Measurements from ENCODE around the gene TFCP2L1. TPM values are rescaled to one million over a fixed set of nuclear protein-coding genes. Genes with fewer than 3 reads are reported as not detected.

Gene TFCP2L1
- polyA plus RNA-seq, 1 experiment, result 0.01 TPM

DNA sequence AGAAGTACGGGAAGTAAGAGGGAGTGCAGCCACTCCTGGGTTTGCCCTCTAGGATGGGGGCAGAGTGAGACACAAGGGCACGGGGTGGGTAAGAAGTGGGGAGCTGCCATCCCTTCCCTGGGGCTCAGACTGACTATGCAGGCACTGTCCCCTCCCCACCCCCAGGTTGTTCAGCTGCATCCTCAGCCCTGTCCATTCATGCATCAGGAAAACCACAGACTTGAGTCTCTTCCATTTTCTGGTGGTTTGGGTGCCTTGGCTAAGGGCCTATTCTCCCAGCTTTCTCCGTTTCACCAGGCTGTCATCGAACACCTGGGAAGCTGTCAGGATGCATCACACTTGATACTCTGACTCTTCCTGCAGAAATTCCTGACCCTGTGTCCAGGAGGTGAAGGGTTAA lies 111.9 kb downstream of the TFCP2L1 start:
- Histone ChIP-seq H3K36me3 (ENCODE audit: control insufficient read depth, insufficient read depth, low read length) (no peaks in the 10 kb centered on the region), H3K4me3 (ENCODE audit: low read depth, low read length) (no peak overlapping the region), H3K27me3 (ENCODE audit: control insufficient read depth, insufficient read depth, low read length) (peaks cover 6% of the 10 kb centered on the region)
- POLR2A ChIA-PET, result no interaction called here
- TF ChIP-seq CTCF (IDR thresholded peaks at IDR 0.05; ENCODE audit: insufficient read depth, low read depth, low read length), result no peak
- CTCF ChIA-PET, result no interaction called here
- DNase-seq (ENCODE audit: low read depth), result no peak

- TF ChIP-seq CTCF (IDR thresholded peaks at IDR 0.05; ENCODE audit: insufficient read depth, low read depth, low read length), result no peak
- Histone ChIP-seq H3K4me3 (ENCODE audit: low read depth, low read length) (no peak overlapping the region), H3K27me3 (ENCODE audit: control insufficient read depth, insufficient read depth, low read length) (peaks cover 7% of the 10 kb centered on the region)
Observed at GRCh38 chr2:121172456-121172855, 112.5 kb downstream of the TFCP2L1 start.

GRCh38 chr2:121171625-121172119 lies 113.3 kb downstream of the TFCP2L1 start:
- H3K4me3 ChIP-seq (ENCODE audit: low read depth, low read length), result no peak overlapping the region
- no peak for TF ChIP-seq CTCF (IDR thresholded peaks at IDR 0.05; ENCODE audit: insufficient read depth, low read depth, low read length)
- H3K36me3 ChIP-seq (ENCODE audit: control insufficient read depth, insufficient read depth, low read length), result no peaks in the 10 kb centered on the region
- H3K27me3 ChIP-seq (ENCODE audit: control insufficient read depth, insufficient read depth, low read length), result peaks cover 8% of the 10 kb centered on the region
- POLR2A ChIA-PET, result no interaction called here
- CTCF ChIA-PET, result no interaction called here
- no peak for DNase-seq (ENCODE audit: low read depth)

More at GRCh38 chr2:121172456-121172855, 112.5 kb downstream of the TFCP2L1 start:
- CTCF ChIA-PET, result no interaction called here
- POLR2A ChIA-PET, result no interaction called here
- no peaks in the 10 kb centered on the region for H3K36me3 ChIP-seq (ENCODE audit: control insufficient read depth, insufficient read depth, low read length)
- no peak for DNase-seq (ENCODE audit: low read depth)

- CTCF ChIA-PET, result no interaction called here
- DNase-seq (ENCODE audit: low read depth), result no peak
- Histone ChIP-seq H3K4me3 (ENCODE audit: low read depth, low read length) (no peak overlapping the region), H3K36me3 (ENCODE audit: control insufficient read depth, insufficient read depth, low read length) (no peaks in the 10 kb centered on the region), H3K27me3 (ENCODE audit: control insufficient read depth, insufficient read depth, low read length) (peaks cover 8% of the 10 kb centered on the region)
- no peak for TF ChIP-seq CTCF (IDR thresholded peaks at IDR 0.05; ENCODE audit: insufficient read depth, low read depth, low read length)
- POLR2A ChIA-PET, result no interaction called here
Observed at GRCh38 chr2:121170577-121170976, 114.4 kb downstream of the TFCP2L1 start.

DNA sequence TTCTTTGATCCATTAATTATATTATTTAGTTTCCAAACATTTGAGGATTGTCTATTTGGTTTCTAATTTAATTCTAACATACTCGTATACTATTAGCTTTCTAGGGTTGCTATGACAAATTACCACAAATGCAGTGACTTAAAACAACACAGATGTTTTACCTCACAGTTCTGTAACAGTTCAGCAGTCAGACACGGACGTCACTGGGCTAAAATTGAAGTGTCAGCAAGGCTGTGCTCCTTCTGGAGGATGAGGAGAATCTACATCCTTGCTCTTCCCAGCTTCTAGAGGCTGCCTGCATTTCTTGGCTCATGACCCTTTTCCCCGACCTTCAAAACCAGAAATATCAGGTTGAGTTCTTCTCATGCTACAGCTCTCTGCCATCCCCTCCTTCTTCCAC lies 117.6 kb downstream of the TFCP2L1 start:
- no peaks in the 10 kb centered on the region for H3K36me3 ChIP-seq (ENCODE audit: control insufficient read depth, insufficient read depth, low read length)
- DNase-seq (ENCODE audit: low read depth), result no peak

More for the DNA sequence above, 117.6 kb downstream of the TFCP2L1 start:
- Histone ChIP-seq H3K27me3 (ENCODE audit: control insufficient read depth, insufficient read depth, low read length) (peaks cover 2% of the 10 kb centered on the region), H3K4me3 (ENCODE audit: low read depth, low read length) (no peak overlapping the region)
- TF ChIP-seq CTCF (IDR thresholded peaks at IDR 0.05; ENCODE audit: insufficient read depth, low read depth, low read length), result no peak
- ChIA-PET CTCF (interaction anchor here (2.0 kb wide), 1 partner anchor 13 kb away, joined by 4 read pairs; no protein-coding TSS in a partner anchor), POLR2A (no interaction called here)

Other genes starting within 250 kb of the TFCP2L1 start
- not detected in 2 replicates for gene RNU4ATAC, start 245.7 kb upstream of the TFCP2L1 start, polyA plus RNA-seq (2011; rRNA removed)

Data from BJ (cell line).